Suprapubic skin (tissue), 4 donors: ENCODE results near the gene MOXD1. TPM values are rescaled to one million over a fixed set of nuclear protein-coding genes. Genes with fewer than 3 reads are reported as not detected.

ENCODE experiments used
- DNase-seq, 2 donors: peaks; one replicate each; pipeline ENCODE4 v3.0.0-alpha.2; 2019; ENCODE audit warnings: low spot score in 2 of 2
- H3K27ac ChIP-seq: fragments of 200-600 bp; sonication (generic); one replicate; pipeline ENCODE4 v1.5.1; 2019
- H3K27me3 ChIP-seq: fragments of 200-600 bp; sonication (generic); one replicate; pipeline ENCODE4 v1.5.1; 2019
- H3K36me3 ChIP-seq: fragments of 200-600 bp; sonication (generic); one replicate; pipeline ENCODE4 v1.5.1; 2019
- H3K4me1 ChIP-seq: fragments of 200-600 bp; sonication (generic); one replicate; pipeline ENCODE4 v1.5.1; 2019
- H3K4me3 ChIP-seq: fragments of 200-600 bp; sonication (generic); one replicate; pipeline ENCODE4 v1.5.1; 2019; ENCODE audit warnings: mild to moderate bottlenecking
- H3K9me3 ChIP-seq: fragments of 200-600 bp; sonication (generic); one replicate; pipeline ENCODE4 v1.5.1; 2019
- CTCF ChIP-seq, 2 donors: fragments of 200-600 bp in 1 of 2; fragments of 450-650 bp in 1 of 2; sonication (generic) in 1 of 2; IDR thresholded peaks; one replicate each; pipeline ENCODE4 v1.5.1; 2016 to 2019; ENCODE audit warnings: antibody characterized with exemption in 2 of 2, mild to moderate bottlenecking in 1 of 2, moderate library complexity in 1 of 2
- EP300 ChIP-seq: sonication (generic); formaldehyde crosslinking; IDR thresholded peaks from one replicate; pipeline ENCODE4 v1.6.1; 2017; ENCODE audit warnings: antibody characterized with exemption
- POLR2A ChIP-seq, 2 donors: fragments of 450-650 bp; IDR thresholded peaks; one replicate each; pipeline ENCODE4 v1.6.1; 2017; ENCODE audit warnings: antibody characterized with exemption in 2 of 2, mild to moderate bottlenecking in 2 of 2, moderate library complexity in 2 of 2
- POLR2AphosphoS5 ChIP-seq, 3 donors: sonication (generic); formaldehyde crosslinking; IDR thresholded peaks; one replicate each; pipeline ENCODE4 v1.6.1; 2017; ENCODE audit warnings: antibody characterized with exemption in 3 of 3
- WGBS: methylation state at CpG from one replicate; pipeline ENCODE4 v1.1.5; 2018; 5-methylcytosine and 5-hydroxymethylcytosine counted together
- total RNA-seq, 4 donors: library from RNA; depleted of rRNA; stranded (reverse); fragments of >200 nt; gene quantifications; one replicate each; pipeline ENCODE4 v1.1.0, GENCODE V29; 2016

Gene MOXD1
- total RNA-seq, 4 donors from 2014 or later, result 16.7 to 25.9 (median 21.0) TPM

GRCh38 chr6:132247381-132248159 is 153.7 kb downstream of the MOXD1 start:
- TF ChIP-seq POLR2AphosphoS5 (IDR thresholded peaks at IDR 0.05), result no peak
- no peak for TF ChIP-seq CTCF (IDR thresholded peaks at IDR 0.05)
- no peak for TF ChIP-seq POLR2A (IDR thresholded peaks at IDR 0.05)
- TF ChIP-seq EP300, result no peak
- DNase-seq, result no peak
- no peak overlapping the region for H3K4me3 ChIP-seq
- 74% methylated on average over 7 of the region's 7 CpGs for WGBS
- H3K36me3 ChIP-seq, result no peaks in the 10 kb centered on the region
- H3K27ac ChIP-seq, result no peak overlapping the region
- H3K9me3 ChIP-seq, result no peaks in the 10 kb centered on the region
- H3K4me1 ChIP-seq, result peaks cover 25% of the 10 kb centered on the region
- no peaks in the 10 kb centered on the region for H3K27me3 ChIP-seq

- Histone ChIP-seq H3K27ac (no peak overlapping the region), H3K27me3 (no peaks in the 10 kb centered on the region), H3K4me1 (peaks cover 22% of the 10 kb centered on the region), H3K9me3 (no peaks in the 10 kb centered on the region), H3K36me3 (no peaks in the 10 kb centered on the region), H3K4me3 (no peak overlapping the region)
- no peak for TF ChIP-seq CTCF (IDR thresholded peaks at IDR 0.05)
- no peak for TF ChIP-seq POLR2AphosphoS5 (IDR thresholded peaks at IDR 0.05)
- no peak for TF ChIP-seq EP300
- no peak for TF ChIP-seq POLR2A (IDR thresholded peaks at IDR 0.05)
- no peak for DNase-seq
- WGBS, result 74% methylated on average over 16 of the region's 16 CpGs
Measured at GRCh38 chr6:132246632-132247270, 154.5 kb downstream of the MOXD1 start.

- Histone ChIP-seq H3K27me3 (no peaks in the 10 kb centered on the region), H3K4me3 (no peak overlapping the region), H3K27ac (no peak overlapping the region), H3K36me3 (no peaks in the 10 kb centered on the region), H3K4me1 (peaks cover 21% of the 10 kb centered on the region), H3K9me3 (no peaks in the 10 kb centered on the region)
- no peak for TF ChIP-seq EP300
- TF ChIP-seq POLR2AphosphoS5 (IDR thresholded peaks at IDR 0.05), result no peak
- no peak for TF ChIP-seq CTCF (IDR thresholded peaks at IDR 0.05)
- no peak for TF ChIP-seq POLR2A (IDR thresholded peaks at IDR 0.05)
- DNase-seq, result no peak
- 79% methylated on average over 2 of the region's 2 CpGs for WGBS
Measured at GRCh38 chr6:132246120-132246617, 155.1 kb downstream of the MOXD1 start.

Other genes with a start within 250 kb of the MOXD1 start
- 10 to 100 TPM; 24.9 to 43.5 (median 31.8) TPM for gene STX7, start 111.6 kb upstream of the MOXD1 start, total RNA-seq
- gene TAAR9, start 136.8 kb upstream of the MOXD1 start, total RNA-seq, result not detected
- not detected for gene TAAR8, start 151.2 kb upstream of the MOXD1 start, total RNA-seq
- gene TAAR6, start 168.8 kb upstream of the MOXD1 start, total RNA-seq, result not detected
- not detected for gene TAAR5, start 188.3 kb upstream of the MOXD1 start, total RNA-seq
- gene TAAR2, start 222.8 kb upstream of the MOXD1 start, total RNA-seq, result not detected